Spleen (tissue), 11 donors: ENCODE results near the gene GRM1. TPM values are rescaled to one million over a fixed set of nuclear protein-coding genes. Genes with fewer than 3 reads are reported as not detected.

Source experiments
- DNase-seq: peaks from one replicate; pipeline ENCODE4 v3.0.0-alpha.2; 2020
- H3K27ac ChIP-seq, 8 donors: fragments of 200-600 bp; sonication (generic) in 7 of 8; 1 replicate in 4 of 8; 2 replicates in 4 of 8; pipeline versions ENCODE4 v1.5.0 to v1.8.0; 2016 to 2021; ENCODE audit warnings: inconsistent platforms in 4 of 8, mild to moderate bottlenecking in 4 of 8, moderate library complexity in 1 of 8
- H3K27me3 ChIP-seq, 7 donors: fragments of 200-600 bp; sonication (generic) in 6 of 7; replicated peaks in 1 of 7; 1 replicate in 4 of 7; 2 replicates in 3 of 7; pipeline versions ENCODE4 v1.5.0 to v1.8.0; 2016 to 2021; ENCODE audit warnings: inconsistent platforms in 3 of 7, mild to moderate bottlenecking in 1 of 7
- H3K36me3 ChIP-seq, 6 donors: fragments of 200-600 bp; sonication (generic) in 5 of 6; 1 replicate in 4 of 6; 2 replicates in 2 of 6; pipeline versions ENCODE4 v1.5.0 to v1.8.0; 2016 to 2021; ENCODE audit warnings: inconsistent platforms in 2 of 6
- H3K4me1 ChIP-seq, 6 donors: fragments of 200-600 bp; sonication (generic) in 5 of 6; 1 replicate in 3 of 6; 2 replicates in 3 of 6; pipeline versions ENCODE4 v1.5.0 to v1.8.0; 2016 to 2021; ENCODE audit warnings: inconsistent platforms in 3 of 6
- H3K4me3 ChIP-seq, 8 donors: fragments of 200-600 bp; sonication (generic) in 7 of 8; 1 replicate in 4 of 8; 2 replicates in 4 of 8; pipeline versions ENCODE4 v1.5.0 to v1.8.0; 2016 to 2021; ENCODE audit warnings: inconsistent platforms in 4 of 8, mild to moderate bottlenecking in 4 of 8, moderate library complexity in 2 of 8
- H3K9me3 ChIP-seq, 8 donors: fragments of 200-600 bp; sonication (generic) in 7 of 8; 1 replicate in 4 of 8; 2 replicates in 4 of 8; pipeline versions ENCODE4 v1.5.0 to v1.8.0; 2016 to 2021; ENCODE audit warnings: inconsistent platforms in 4 of 8
- CTCF ChIP-seq, 11 experiments: fragments of 200-600 bp in 7 of 11; fragments of 450-650 bp in 4 of 11; sonication (generic) in 4 of 11; IDR thresholded peaks in 8 of 11; conservative IDR thresholded peaks in 3 of 11; 1 replicate in 7 of 11; 2 replicates in 4 of 11; pipeline versions ENCODE4 v1.4.0 to v1.8.0; 2016 to 2021; ENCODE audit warnings: antibody characterized with exemption in 11 of 11, inconsistent platforms in 4 of 11, mild to moderate bottlenecking in 1 of 11
- POLR2A ChIP-seq, 3 donors: fragments of 450-650 bp; IDR thresholded peaks; one replicate each; pipeline ENCODE4 v1.5.1; 2017; ENCODE audit warnings: antibody characterized with exemption in 3 of 3, mild to moderate bottlenecking in 1 of 3
- POLR2AphosphoS5 ChIP-seq, 3 donors: sonication (generic); formaldehyde crosslinking; IDR thresholded peaks; one replicate each; pipeline ENCODE4 v1.5.1; 2017; ENCODE audit warnings: antibody characterized with exemption in 3 of 3
- WGBS, 5 donors: extraction: QIAGEN DNeasy Blood & Tissue Kit in 3 of 5; methylation state at CpG; one replicate each; pipeline versions ENCODE4 v1.1.5 to v1.1.7; 2013 to 2018; 5-methylcytosine and 5-hydroxymethylcytosine counted together
- intact Hi-C: fragments of 100-400 bp; cut with DNase I; formaldehyde crosslinking; loops from one replicate; pipeline ENCODE4 v1.15.0; 2023; ENCODE audit warnings: low total_unique reads
- polyA plus RNA-seq, 3 donors: library from polyadenylated mRNA; stranded (reverse); fragments of 200-250 nt; gene quantifications; one replicate each; pipeline ENCODE4 v1.2.1, GENCODE V29; 2013
- total RNA-seq, 7 donors: library from RNA; depleted of rRNA in 3 of 7; stranded (reverse); fragments of >200 nt in 3 of 7; fragmentation: NEBNext Ultra II Directional in 4 of 7; extraction: Animal tissue kit (Norgen Biotek cat#: 25700) in 4 of 7; gene quantifications; one replicate each; pipeline versions ENCODE4 v1.1.0 to v1.2.1, GENCODE V29; 2016 to 2021
- donor health status: healthy with polysubstance abuse.
- donor health status: DM: no; HTN: no; CAD: no; lungs with moderate emphysema.
- donor health status: DM: no; HTN: no; CAD: no.
- donor health status: Bipolar disorder and iron deficiency.
- donor health status: healthy.
- donor health status: DM: no; HTN: no; CAD: no.
- donor health status: DM: yes; HTN: yes; CAD: no.

The GRM1 gene
- total and polyA plus RNA-seq, 10 donors: under 0.01 to 0.19 (median 0.09) TPM; not detected in 3

- H3K9me3 ChIP-seq: peaks cover 0 to 8% (median 0%) of the 10 kb centered on the region in 8 donors
- DNase-seq: no peak
- no peaks in the 10 kb centered on the region for H3K27me3 ChIP-seq
- WGBS, 5 donors: 73 to 88% (median 78%) methylated on average over 4 of the region's 4 CpGs
- intact Hi-C loops: no loop called here
- TF ChIP-seq CTCF (IDR thresholded peaks at IDR 0.05 in 8 of 11, conservative IDR thresholded peaks at IDR 0.05 in 3 of 11) (no peak), POLR2AphosphoS5 (IDR thresholded peaks at IDR 0.05) (no peak), POLR2A (IDR thresholded peaks at IDR 0.05) (no peak)
- H3K4me3 ChIP-seq: no peak overlapping the region
- no peaks in the 10 kb centered on the region for H3K36me3 ChIP-seq
- H3K27ac ChIP-seq: no peak overlapping the region
- no peaks in the 10 kb centered on the region for H3K4me1 ChIP-seq
Measured at GRCh38 chr6:146123616-146124015, 94.8 kb downstream of the GRM1 start.

- WGBS, 5 donors: 59 to 70% (median 66%) methylated on average over 2 of the region's 2 CpGs
- no peaks in the 10 kb centered on the region for H3K4me1 ChIP-seq
Measured at GRCh38 chr6:146127447-146128215, 98.8 kb downstream of the GRM1 start.

GRCh38 chr6:146133866-146134265 is 105.0 kb downstream of the GRM1 start:
- H3K4me3 ChIP-seq: no peak overlapping the region
- no peaks in the 10 kb centered on the region for H3K27me3 ChIP-seq
- 80 to 96% (median 83%) methylated on average over 2 of the region's 2 CpGs for WGBS, 5 donors
- intact Hi-C loops: no loop called here
- H3K27ac ChIP-seq: no peak overlapping the region
- no peak for DNase-seq
- no peaks in the 10 kb centered on the region for H3K4me1 ChIP-seq
- TF ChIP-seq POLR2A (IDR thresholded peaks at IDR 0.05) (no peak), CTCF (IDR thresholded peaks at IDR 0.05 in 8 of 11, conservative IDR thresholded peaks at IDR 0.05 in 3 of 11) (no peak), POLR2AphosphoS5 (IDR thresholded peaks at IDR 0.05) (no peak)
- H3K36me3 ChIP-seq: no peaks in the 10 kb centered on the region
- H3K9me3 ChIP-seq: peaks cover 0 to 19% (median 5%) of the 10 kb centered on the region in 8 donors

More at GRCh38 chr6:146127447-146128215, 98.8 kb downstream of the GRM1 start:
- DNase-seq: no peak
- no peak overlapping the region for H3K4me3 ChIP-seq
- H3K9me3 ChIP-seq: no peaks in the 10 kb centered on the region
- H3K27ac ChIP-seq: no peak overlapping the region
- H3K27me3 ChIP-seq: no peaks in the 10 kb centered on the region
- TF ChIP-seq POLR2A (IDR thresholded peaks at IDR 0.05) (no peak), CTCF (IDR thresholded peaks at IDR 0.05 in 8 of 11, conservative IDR thresholded peaks at IDR 0.05 in 3 of 11) (no peak), POLR2AphosphoS5 (IDR thresholded peaks at IDR 0.05) (no peak)
- H3K36me3 ChIP-seq: no peaks in the 10 kb centered on the region
- intact Hi-C loops: no loop called here

- Histone ChIP-seq H3K4me1 (no peaks in the 10 kb centered on the region), H3K9me3 (peaks cover 0 to 19% (median 5%) of the 10 kb centered on the region in 8 donors), H3K36me3 (no peaks in the 10 kb centered on the region), H3K27me3 (no peaks in the 10 kb centered on the region), H3K4me3 (no peak overlapping the region), H3K27ac (no peak overlapping the region)
- no peak for TF ChIP-seq POLR2A (IDR thresholded peaks at IDR 0.05)
- no peak for TF ChIP-seq CTCF (IDR thresholded peaks at IDR 0.05 in 8 of 11, conservative IDR thresholded peaks at IDR 0.05 in 3 of 11)
- no peak for TF ChIP-seq POLR2AphosphoS5 (IDR thresholded peaks at IDR 0.05)
- WGBS, 5 donors: 87 to 99% (median 92%) methylated on average over 2 of the region's 2 CpGs
- intact Hi-C loops: no loop called here
- no peak for DNase-seq
Measured at GRCh38 chr6:146135167-146135566, 106.3 kb downstream of the GRM1 start.
